GM12878 (cell line): ENCODE data around the gene SIX5. TPM values are rescaled to one million over a fixed set of nuclear protein-coding genes. Genes with fewer than 3 reads are reported as not detected.

ENCODE experiments used
- ASH2L ChIP-seq: fragments of 300-600, 200-600 bp; sonication (generic); IDR thresholded peaks from 2 replicates; pipeline ENCODE4 v1.6.1; 2017; ENCODE audit warnings: low read depth, mild to moderate bottlenecking, borderline replicate concordance
- ATF7 ChIP-seq: fragments of 450-650 bp; IDR thresholded peaks from 2 replicates; pipeline ENCODE4 v1.6.1; 2016; ENCODE audit warnings: low read depth, mild to moderate bottlenecking
- BACH1 ChIP-seq: fragments of 450-650 bp; IDR thresholded peaks from 2 replicates; pipeline ENCODE4 v1.6.1; 2017; ENCODE audit warnings: mild to moderate bottlenecking, borderline replicate concordance
- BMI1 ChIP-seq: fragments of 450-650 bp; IDR thresholded peaks from 2 replicates; pipeline ENCODE4 v1.6.1; 2016; ENCODE audit warnings: mild to moderate bottlenecking, moderate library complexity, borderline replicate concordance
- BRCA1 ChIP-seq: IDR thresholded peaks from 2 replicates; pipeline ENCODE4 v1.6.1; 2011; ENCODE audit warnings: low read depth, low read length, improper control_type of control experiment
- CHD4 ChIP-seq: fragments of 200-600 bp; sonication (generic); IDR thresholded peaks from 2 replicates; pipeline ENCODE4 v1.6.1; 2016; ENCODE audit warnings: mild to moderate bottlenecking
- HCFC1 ChIP-seq: fragments of 150-350 bp; IDR thresholded peaks from 2 replicates; pipeline ENCODE4 v1.6.1; 2014; ENCODE audit warnings: low read length
- HDGF ChIP-seq: fragments of 450-650 bp; IDR thresholded peaks from 2 replicates; pipeline ENCODE4 v1.6.1; 2016; ENCODE audit warnings: antibody characterized with exemption
- JUND ChIP-seq: IDR thresholded peaks from 2 replicates; pipeline ENCODE4 v1.6.1; 2012; ENCODE audit warnings: low read depth, mild to moderate bottlenecking, low read length, improper control_type of control experiment, moderate library complexity
- LARP7 ChIP-seq: fragments of 450-650 bp; IDR thresholded peaks from 2 replicates; pipeline ENCODE4 v1.6.1; 2017; ENCODE audit warnings: mild to moderate bottlenecking
- MTA3 ChIP-seq: IDR thresholded peaks from 2 replicates; pipeline ENCODE4 v1.6.1; 2012; ENCODE audit warnings: low read length, inconsistent platforms, borderline replicate concordance
- MXI1 ChIP-seq: fragments of 150-350 bp; IDR thresholded peaks from 2 replicates; pipeline ENCODE4 v1.6.1; 2011; ENCODE audit warnings: low read depth, mild to moderate bottlenecking, inconsistent platforms, low read length, improper control_type of control experiment
- NFXL1 ChIP-seq: fragments of 450-650 bp; IDR thresholded peaks from 2 replicates; pipeline ENCODE4 v1.6.1; 2017; ENCODE audit warnings: antibody characterized with exemption, mild to moderate bottlenecking, borderline replicate concordance
- NKRF ChIP-seq: fragments of 450-650 bp; conservative IDR thresholded peaks from 2 replicates; pipeline ENCODE4 v1.6.1; 2017; ENCODE audit warnings: mild to moderate bottlenecking, moderate library complexity
- NR2C1 ChIP-seq: fragments of 450-650 bp; IDR thresholded peaks from 2 replicates; pipeline ENCODE4 v1.6.1; 2017; ENCODE audit warnings: antibody characterized with exemption, mild to moderate bottlenecking, moderate library complexity
- NRF1 ChIP-seq: conservative IDR thresholded peaks from 2 replicates; pipeline ENCODE4 v1.6.1; 2011; ENCODE audit warnings: mild to moderate bottlenecking, low read depth, low read length, improper control_type of control experiment
- PAX5 ChIP-seq: IDR thresholded peaks from 2 replicates; pipeline ENCODE4 v1.6.1; 2011; ENCODE audit warnings: low read depth, low read length, borderline replicate concordance
- PBX3 ChIP-seq: IDR thresholded peaks from 2 replicates; pipeline ENCODE4 v1.6.1; 2011; ENCODE audit warnings: mild to moderate bottlenecking, low read depth, low read length, moderate library complexity; ENCODE audit not compliant: insufficient replicate concordance
- PML ChIP-seq: IDR thresholded peaks from 2 replicates; pipeline ENCODE4 v1.6.1; 2012; ENCODE audit warnings: low read length, inconsistent platforms
- RBBP5 ChIP-seq: fragments of 200-600 bp; sonication (generic); conservative IDR thresholded peaks from 2 replicates; pipeline ENCODE4 v1.6.1; 2016
- REST ChIP-seq: IDR thresholded peaks from 2 replicates; pipeline ENCODE4 v1.6.1; 2012; ENCODE audit warnings: mild to moderate bottlenecking, low read depth, low read length
- RUNX3 ChIP-seq: IDR thresholded peaks from 2 replicates; pipeline ENCODE4 v1.6.1; 2012; ENCODE audit warnings: low read length, inconsistent platforms
- SMAD5 ChIP-seq: IDR thresholded peaks from 2 replicates; pipeline ENCODE4 v1.6.1; 2016; ENCODE audit warnings: antibody characterized with exemption, low read depth
- SUPT20H ChIP-seq: IDR thresholded peaks from 2 replicates; pipeline ENCODE4 v1.6.1; 2011; ENCODE audit warnings: low read depth, mild to moderate bottlenecking, low read length, moderate library complexity, borderline replicate concordance; ENCODE audit not compliant: control insufficient read depth
- SUZ12 ChIP-seq: fragments of 200-600 bp; sonication (generic); IDR thresholded peaks from one replicate; pipeline ENCODE4 v1.6.1; 2018; ENCODE audit warnings: antibody characterized with exemption, mild to moderate bottlenecking; ENCODE audit not compliant: unreplicated experiment
- TBL1XR1 ChIP-seq: IDR thresholded peaks from 2 replicates; pipeline ENCODE4 v1.6.1; 2012; ENCODE audit warnings: low read depth, low read length, improper control_type of control experiment
- ZNF24 ChIP-seq: fragments of 450-650 bp; IDR thresholded peaks from 2 replicates; pipeline ENCODE4 v1.6.1; 2017; ENCODE audit warnings: antibody characterized with exemption, mild to moderate bottlenecking
- polyA plus RNA-seq, 11 experiments: library from polyadenylated mRNA; depleted of rRNA in 4 of 11; unstranded in 6 of 11; stranded (reverse) in 5 of 11; fragments of >200 nt; fragmentation: Nextera tagmentation in 4 of 11; fragmentation: Illumina TruSeq in 1 of 11; extraction: Ambion mirVana in 4 of 11; extraction: Trizol in 1 of 11; gene quantifications; 1 replicate in 1 of 11; 2 replicates in 10 of 11; pipeline versions ENCODE4 v1.2.1 to v1.2.3, GENCODE V29; 2011 to 2016; ENCODE audit warnings: inconsistent platforms in 2 of 11, missing spikeins in 2 of 11, low read depth in 1 of 11
- total RNA-seq, 4 experiments: library from RNA; depleted of rRNA in 3 of 4; stranded (reverse); fragments of >200 nt in 3 of 4; fragmentation: Illumina TruSeq in 1 of 4; extraction: Trizol in 1 of 4; gene quantifications; 2 replicates each; pipeline versions ENCODE4 v1.2.1 to v1.2.3, GENCODE V29; 2013 to 2021

SIX5 gene
- total and polyA plus RNA-seq, 10 of the 15 experiments (the other 5 are each of a cell fraction or from before 2014, with no cell fraction given), result 1.9 to 10.5 (median 3.0) TPM; not detected in 2

- TF ChIP-seq REST, result no peak
- TF ChIP-seq NFXL1, result no peak
- TF ChIP-seq SMAD5, result no peak
- no peak for TF ChIP-seq CHD4
- TF ChIP-seq SUPT20H, result no peak
- no peak for TF ChIP-seq PAX5
- peak; percentile 68; the same call in 1 of the 2 replicates for TF ChIP-seq BACH1
- TF ChIP-seq TBL1XR1, result no peak
- TF ChIP-seq JUND, result no peak
- TF ChIP-seq NKRF, result peak; percentile 63; the same call in 1 of the 2 replicates
- TF ChIP-seq NR2C1, result no peak
- no peak for TF ChIP-seq SUZ12
- no peak for TF ChIP-seq HDGF
- TF ChIP-seq BRCA1, result no peak
- no peak for TF ChIP-seq PBX3
- no peak for TF ChIP-seq ATF7
- TF ChIP-seq NRF1, result 0 out of 2 replicates have a peak, but pooled peaks have one; percentile 1
- TF ChIP-seq BMI1, result no peak
- TF ChIP-seq MTA3, result no peak
- no peak for TF ChIP-seq HCFC1
- TF ChIP-seq RBBP5, result no peak
- TF ChIP-seq ASH2L, result no peak
- no peak for TF ChIP-seq ZNF24
- TF ChIP-seq PML, result no peak
- peak; percentile 76 for TF ChIP-seq LARP7
- TF ChIP-seq MXI1, result no peak
- no peak for TF ChIP-seq RUNX3
Measured at GRCh38 chr19:45767881-45768654, 984 bp downstream of the SIX5 start (continued).
